IPS DF 4.7 (cell line): Measurements from ENCODE around the gene CENPM.
"Not testable (repeated sequence)": the region's sequence is repeated elsewhere in the genome, so short reads cannot be mapped to it uniquely, and the experiment has no call there.

Experiments used
- DNase-seq: peaks from one replicate; pipeline ENCODE4 v3.0.0-alpha.2; 2013; ENCODE audit warnings: low spot score; ENCODE audit errors: extremely low read depth

CENPM gene

GRCh38 chr22:41966607-41967240, 19.8 kb upstream of the CENPM start:
- no peak for DNase-seq

- no peak for DNase-seq
These were observed 19.3 kb upstream of the CENPM start for GRCh38 chr22:41966225-41966606.

GRCh38 chr22:41964112-41964491, 17.1 kb upstream of the CENPM start:
- DNase-seq, result no peak

GRCh38 chr22:41963453-41964111, 16.6 kb upstream of the CENPM start:
- no peak for DNase-seq

GRCh38 chr22:41957941-41958556, 11.1 kb upstream of the CENPM start:
- DNase-seq, result no peak

- DNase-seq, result no peak
These were observed 5.8 kb upstream of the CENPM start for GRCh38 chr22:41952713-41953112.

GRCh38 chr22:41951898-41952474, 5.0 kb upstream of the CENPM start, which contains the start of gene SMIM45:
Gene SMIM45, plus strand, starts transcription at chr22:41952150.
- DNase-seq, result no peak

GRCh38 chr22:41949297-41949965, 2.5 kb upstream of the CENPM start:
- no peak for DNase-seq

- not testable (repeated sequence) for DNase-seq
These were observed 2.0 kb upstream of the CENPM start for GRCh38 chr22:41948928-41949296.

GRCh38 chr22:41948142-41948541, 1.2 kb upstream of the CENPM start:
- DNase-seq, result no peak

GRCh38 chr22:41947424-41948080, 600 bp upstream of the CENPM start:
- DNase-seq, result no peak

GRCh38 chr22:41943661-41944209, 3.2 kb downstream of the CENPM start:
- DNase-seq, result no peak

GRCh38 chr22:41940832-41941765, 5.9 kb downstream of the CENPM start:
- DNase-seq, result no peak

- DNase-seq, result no peak
These were observed 6.7 kb downstream of the CENPM start for GRCh38 chr22:41939981-41940831.

GRCh38 chr22:41936894-41937169, 10.1 kb downstream of the CENPM start:
- DNase-seq, result no peak

GRCh38 chr22:41935509-41935908, 11.4 kb downstream of the CENPM start:
- DNase-seq, result no peak

GRCh38 chr22:41935015-41935351, 12.0 kb downstream of the CENPM start:
- no peak for DNase-seq

- no peak for DNase-seq
These were observed 12.5 kb downstream of the CENPM start for GRCh38 chr22:41934284-41935014.
